ENCODE data around the gene CEND1.
A peak's percentile ranks its signal among the peaks of the same experiment; 100 is the strongest.

CEND1 gene

GRCh38 chr11:786235-787083 lies 3.4 kb downstream of the CEND1 start:
- FAIRE-seq: no peak
- DNase-seq (ENCODE audit: insufficient read length, low spot score): no peak
- TF ChIP-seq CTCF (IDR thresholded peaks at IDR 0.05; ENCODE audit: insufficient read depth, missing control alignments): no peak

- peak; percentile 85 for TF ChIP-seq CTCF (IDR thresholded peaks at IDR 0.05; ENCODE audit: insufficient read depth, missing control alignments)
- FAIRE-seq (no peak), DNase-seq (ENCODE audit: insufficient read length, low spot score) (peak; percentile 48)
These were observed 6.3 kb downstream of the CEND1 start for GRCh38 chr11:783581-784015.

GRCh38 chr11:782264-783174 lies 7.4 kb downstream of the CEND1 start:
- no peak for FAIRE-seq
- DNase-seq (ENCODE audit: insufficient read length, low spot score): no peak
- TF ChIP-seq CTCF (IDR thresholded peaks at IDR 0.05; ENCODE audit: insufficient read depth, missing control alignments): no peak

- FAIRE-seq: no peak
- DNase-seq (ENCODE audit: insufficient read length, low spot score): no peak
- no peak for TF ChIP-seq CTCF (IDR thresholded peaks at IDR 0.05; ENCODE audit: insufficient read depth, missing control alignments)
These were observed 9.8 kb downstream of the CEND1 start for GRCh38 chr11:779955-780532.

- FAIRE-seq: no peak
- TF ChIP-seq CTCF (IDR thresholded peaks at IDR 0.05; ENCODE audit: insufficient read depth, missing control alignments): no peak
- DNase-seq (ENCODE audit: insufficient read length, low spot score): no peak
These were observed 10.6 kb downstream of the CEND1 start for GRCh38 chr11:778976-779954.
